OCI-LY7 (cell line): ENCODE measurements around the gene AZU1.

Experiments used
- CTCF ChIP-seq: fragments of 200-600 bp; sonication (generic); conservative IDR thresholded peaks from 2 replicates; pipeline ENCODE4 v1.5.1; 2014; ENCODE audit warnings: mild to moderate bottlenecking, antibody characterized with exemption, low read length, moderate library complexity, mixed read lengths
- EZH2phosphoT487 ChIP-seq: fragments of 200-600 bp; sonication (generic); IDR thresholded peaks from 2 replicates; pipeline ENCODE4 v1.6.1; 2018; ENCODE audit warnings: low read depth, borderline replicate concordance, mild to moderate bottlenecking, mixed run types, antibody characterized with exemption, low read length, moderate library complexity, mixed read lengths

GRCh38 chr19:867301-867793, 39.7 kb downstream of the AZU1 start:
- TF ChIP-seq CTCF (no peak), EZH2phosphoT487 (no peak)
